Measurements from ENCODE around the gene ZNF334.

ZNF334 gene

DNA sequence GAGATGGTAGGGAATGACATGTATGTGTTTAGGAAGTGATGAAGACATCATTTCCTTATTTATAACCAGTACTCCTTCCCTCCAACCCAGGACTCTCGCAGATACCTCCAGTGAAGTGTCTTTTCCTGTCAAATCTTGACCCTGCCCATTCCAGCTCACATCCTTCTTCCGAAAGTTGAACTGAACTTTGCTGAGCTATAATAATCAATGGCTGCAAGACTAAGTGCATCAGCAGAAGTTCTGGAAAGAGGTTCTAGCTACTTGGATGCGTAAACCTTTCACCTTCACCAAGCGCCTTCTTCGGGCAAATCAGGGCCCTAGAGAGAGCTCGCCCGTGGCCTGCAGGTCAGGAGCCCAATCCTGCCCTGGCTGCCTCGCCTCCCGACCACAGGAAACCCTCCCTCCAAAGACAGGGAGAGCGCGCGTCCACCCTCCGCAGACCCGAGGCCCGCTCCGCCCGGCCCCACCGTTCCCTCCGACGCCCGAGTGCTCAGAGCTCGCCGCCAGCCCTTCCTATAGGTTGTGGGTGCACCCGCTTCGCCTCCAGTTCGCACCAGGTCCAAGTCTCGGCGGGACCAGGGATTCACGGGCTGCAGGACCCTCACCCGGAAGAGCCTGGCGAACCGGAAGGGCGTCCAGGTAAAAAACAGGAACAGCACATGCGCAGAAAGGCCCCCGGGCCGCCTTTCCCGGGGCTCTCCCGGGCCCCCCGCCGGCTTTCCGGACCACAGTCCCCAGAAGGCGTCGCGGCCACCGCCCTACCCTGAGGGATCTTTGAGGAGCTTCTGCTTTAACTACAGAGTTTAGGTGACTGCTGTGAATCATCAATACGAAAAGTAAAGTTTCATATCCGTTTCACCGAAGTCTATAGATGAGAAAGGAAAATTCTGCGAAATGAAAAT, at the start of gene ZNF334:
Gene ZNF334 (minus strand): TSS at position 617 of the 902 bp plus-strand sequence. CDS start 1,457 bp downstream, outside the sequence.
- H3K27ac ChIP-seq, result no peak within 1 kb of the TSS
- TF ChIP-seq, protein P1, sequence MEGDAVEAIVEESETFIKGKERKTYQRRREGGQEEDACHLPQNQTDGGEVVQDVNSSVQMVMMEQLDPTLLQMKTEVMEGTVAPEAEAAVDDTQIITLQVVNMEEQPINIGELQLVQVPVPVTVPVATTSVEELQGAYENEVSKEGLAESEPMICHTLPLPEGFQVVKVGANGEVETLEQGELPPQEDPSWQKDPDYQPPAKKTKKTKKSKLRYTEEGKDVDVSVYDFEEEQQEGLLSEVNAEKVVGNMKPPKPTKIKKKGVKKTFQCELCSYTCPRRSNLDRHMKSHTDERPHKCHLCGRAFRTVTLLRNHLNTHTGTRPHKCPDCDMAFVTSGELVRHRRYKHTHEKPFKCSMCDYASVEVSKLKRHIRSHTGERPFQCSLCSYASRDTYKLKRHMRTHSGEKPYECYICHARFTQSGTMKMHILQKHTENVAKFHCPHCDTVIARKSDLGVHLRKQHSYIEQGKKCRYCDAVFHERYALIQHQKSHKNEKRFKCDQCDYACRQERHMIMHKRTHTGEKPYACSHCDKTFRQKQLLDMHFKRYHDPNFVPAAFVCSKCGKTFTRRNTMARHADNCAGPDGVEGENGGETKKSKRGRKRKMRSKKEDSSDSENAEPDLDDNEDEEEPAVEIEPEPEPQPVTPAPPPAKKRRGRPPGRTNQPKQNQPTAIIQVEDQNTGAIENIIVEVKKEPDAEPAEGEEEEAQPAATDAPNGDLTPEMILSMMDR (IDR thresholded peaks at IDR 0.05), result no peak

DNA sequence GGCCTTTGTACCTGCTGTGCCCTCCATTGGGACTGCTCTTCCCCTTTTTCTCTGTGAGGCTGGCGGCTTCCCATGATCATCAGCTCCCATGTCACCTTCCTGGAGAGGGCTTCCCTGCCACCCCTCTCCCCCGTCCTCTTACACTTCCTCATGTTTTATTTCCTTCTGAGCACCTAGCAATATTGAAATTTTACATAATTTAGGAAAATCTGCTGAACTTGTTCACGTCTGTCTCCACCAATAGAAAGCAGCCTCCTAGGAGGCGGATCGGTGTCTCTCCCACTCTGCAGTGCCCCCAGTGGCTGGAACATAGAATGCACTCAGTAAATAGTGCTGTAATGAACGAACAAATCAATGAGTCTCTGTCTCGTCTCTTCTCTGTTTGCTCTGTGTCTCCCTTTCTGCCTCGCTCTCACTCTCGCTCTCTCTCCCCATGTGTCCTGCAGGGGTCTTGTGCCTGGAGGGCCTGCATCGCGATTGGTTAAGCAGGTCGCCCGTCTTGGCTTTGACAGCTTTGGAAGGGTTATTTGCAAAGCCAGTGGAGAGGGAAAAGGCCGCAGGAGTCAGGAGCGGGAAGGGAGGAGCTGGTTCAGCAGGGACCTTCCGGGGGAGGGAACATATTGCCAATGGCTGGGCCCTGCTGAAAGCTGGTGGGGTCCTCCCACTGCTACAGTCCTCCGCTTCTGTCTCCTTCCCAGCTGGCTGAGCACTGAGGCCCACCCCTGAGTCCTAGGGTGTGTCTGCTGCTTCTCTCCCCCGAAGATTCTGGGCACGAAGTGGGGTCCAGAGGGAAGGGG, 49.2 kb upstream of the ZNF334 start:
- Histone ChIP-seq H3K9me3 (no peaks in the 10 kb centered on the region), H3K27ac (no peak overlapping the region), H3K4me1 (ENCODE audit: control insufficient read depth in 1 of 2, insufficient read depth in 1 of 2, low read depth in 1 of 2, low read length in 1 of 2) (peaks cover 0 to 7% of the 10 kb centered on the region in 2 experiments), H3K4me3 (ENCODE audit: low read depth in 1 of 2, low read length in 1 of 2) (peak overlapping the region; percentile 30 to 46), H3K36me3 (no peaks in the 10 kb centered on the region), H3K27me3 (peaks cover under 1% of the 10 kb centered on the region)
- TF ChIP-seq, protein P1 (IDR thresholded peaks at IDR 0.05), result peak; percentile 85

More for the DNA sequence above, at the start of gene ZNF334:
- peaks cover 38% of the 10 kb centered on the region for H3K27me3 ChIP-seq
- H3K36me3 ChIP-seq, result no peaks in the 10 kb centered on the region
- no peaks in the 10 kb centered on the region for H3K9me3 ChIP-seq
- peaks cover 13 to 20% of the 10 kb centered on the region in 2 experiments for H3K4me1 ChIP-seq (ENCODE audit: control insufficient read depth in 1 of 2, insufficient read depth in 1 of 2, low read depth in 1 of 2, low read length in 1 of 2)
- H3K4me3 ChIP-seq (ENCODE audit: low read depth in 1 of 2, low read length in 1 of 2), result peak within 1 kb of the TSS; percentile 44 to 58

DNA sequence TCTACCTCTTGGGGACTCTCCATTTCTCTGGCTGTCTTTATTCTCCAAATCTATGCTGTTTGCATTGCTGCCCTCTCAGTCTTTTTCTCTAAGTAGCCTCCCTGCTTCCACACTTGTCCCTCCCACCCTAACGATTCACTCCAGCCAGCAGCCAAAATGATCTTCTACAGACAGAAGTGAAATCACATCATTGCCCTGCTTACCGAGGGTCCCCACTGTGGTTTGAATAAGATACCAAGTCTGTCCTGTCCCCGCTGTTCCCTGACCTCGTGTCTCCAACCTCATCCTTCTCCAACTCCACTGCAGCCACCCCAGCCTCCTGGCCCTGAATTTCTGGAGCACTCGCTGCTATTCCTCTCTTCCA, 48.6 kb upstream of the ZNF334 start:
- TF ChIP-seq, protein P1 (IDR thresholded peaks at IDR 0.05), result no peak
- no peaks in the 10 kb centered on the region for H3K9me3 ChIP-seq

DNA sequence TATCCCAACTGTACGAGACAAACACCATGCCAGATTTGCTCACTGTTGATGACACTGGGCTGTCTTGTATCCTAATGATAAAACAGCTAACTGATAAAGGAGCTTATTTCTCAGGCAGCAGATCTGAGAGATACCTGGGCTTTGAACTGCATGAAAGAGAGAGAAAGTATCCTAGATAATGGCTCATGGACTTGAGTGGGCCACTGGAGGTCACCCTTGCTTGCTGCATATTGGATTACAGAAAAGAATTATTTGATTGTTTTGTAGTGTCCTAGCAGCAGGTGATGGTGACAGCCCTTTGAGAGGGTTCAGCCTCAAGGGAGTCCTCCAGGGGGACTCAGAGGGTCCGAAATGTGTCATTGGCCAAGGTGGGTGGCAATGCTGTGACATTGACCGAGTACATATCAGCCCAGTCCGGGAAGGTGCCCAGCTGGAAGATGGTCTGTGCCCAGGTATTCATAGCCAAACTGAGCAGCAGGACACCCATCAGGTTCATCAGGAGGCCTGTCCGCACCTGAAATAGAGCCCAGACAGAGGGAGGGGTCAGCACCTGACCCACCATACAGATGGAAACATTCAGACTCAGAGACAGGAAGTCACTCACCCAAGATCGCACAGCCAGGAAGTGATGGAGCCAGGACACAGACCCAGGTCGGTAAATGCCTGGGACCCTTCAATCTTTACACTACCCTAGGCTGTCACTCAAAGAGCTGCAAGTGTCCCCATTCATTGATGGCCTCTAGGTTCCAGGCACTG, 46.5 kb upstream of the ZNF334 start:
- no peaks in the 10 kb centered on the region for H3K9me3 ChIP-seq
- no peaks in the 10 kb centered on the region for H3K27me3 ChIP-seq
- peaks cover 0 to 7% of the 10 kb centered on the region in 2 experiments for H3K4me1 ChIP-seq (ENCODE audit: control insufficient read depth in 1 of 2, insufficient read depth in 1 of 2, low read depth in 1 of 2, low read length in 1 of 2)
- no peak overlapping the region for H3K27ac ChIP-seq
- H3K36me3 ChIP-seq, result no peaks in the 10 kb centered on the region
- no peak overlapping the region for H3K4me3 ChIP-seq (ENCODE audit: low read depth in 1 of 2, low read length in 1 of 2)
- TF ChIP-seq, protein P1 (IDR thresholded peaks at IDR 0.05), result no peak

More for the DNA sequence above, 48.6 kb upstream of the ZNF334 start:
- no peaks in the 10 kb centered on the region for H3K36me3 ChIP-seq
- H3K4me1 ChIP-seq (ENCODE audit: control insufficient read depth in 1 of 2, insufficient read depth in 1 of 2, low read depth in 1 of 2, low read length in 1 of 2), result peaks cover 0 to 7% of the 10 kb centered on the region in 2 experiments
- H3K27ac ChIP-seq, result no peak overlapping the region
- no peaks in the 10 kb centered on the region for H3K27me3 ChIP-seq
- peak overlapping the region; percentile 30 to 46 for H3K4me3 ChIP-seq (ENCODE audit: low read depth in 1 of 2, low read length in 1 of 2)

DNA sequence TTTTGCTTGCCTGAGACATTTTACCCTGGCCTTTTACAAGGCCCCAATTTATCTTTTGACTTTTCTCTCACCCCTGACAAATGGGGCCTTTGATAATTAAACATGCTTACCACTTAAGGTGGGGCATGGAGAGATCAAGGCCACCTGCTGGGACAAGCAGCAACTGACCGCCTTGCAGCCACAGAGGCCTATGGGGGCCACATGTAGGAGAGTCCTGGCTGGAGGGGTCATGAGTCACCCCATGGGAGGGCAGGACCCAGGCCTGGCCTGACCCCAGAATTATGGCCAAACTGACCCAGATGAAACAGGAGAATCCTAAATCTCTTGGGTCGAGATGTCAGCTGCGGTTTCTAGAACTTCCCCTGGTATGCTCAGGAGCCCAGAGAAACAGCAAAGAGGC, 45.6 kb upstream of the ZNF334 start:
- TF ChIP-seq, protein P1 (IDR thresholded peaks at IDR 0.05), result no peak
- H3K27ac ChIP-seq, result no peak overlapping the region

More for the DNA sequence above, 45.6 kb upstream of the ZNF334 start:
- H3K4me3 ChIP-seq (ENCODE audit: low read depth in 1 of 2, low read length in 1 of 2), result no peak overlapping the region
- H3K27me3 ChIP-seq, result no peaks in the 10 kb centered on the region
- no peaks in the 10 kb centered on the region for H3K36me3 ChIP-seq
- peaks cover 0 to 7% of the 10 kb centered on the region in 2 experiments for H3K4me1 ChIP-seq (ENCODE audit: control insufficient read depth in 1 of 2, insufficient read depth in 1 of 2, low read depth in 1 of 2, low read length in 1 of 2)
- H3K9me3 ChIP-seq, result no peaks in the 10 kb centered on the region

Data from neutrophil (primary cell).